Amygdala (tissue), 56 donors: ENCODE data around the gene PRKD1.
"Not testable (repeated sequence)": the region's sequence is repeated elsewhere in the genome, so short reads cannot be mapped to it uniquely, and the experiment has no call there.

Experiments
- DNase-seq, 56 donors: peaks; one replicate each; lab custom pipeline; 2025; lab: John Stamatoyannopoulos, UW

Gene PRKD1

GRCh38 chr14:29689597-29689996, 238.1 kb downstream of the PRKD1 start:
- not testable (repeated sequence) for DNase-seq

GRCh38 chr14:29687866-29688265, 239.8 kb downstream of the PRKD1 start:
- DNase-seq = no peak

- DNase-seq = no peak
These were observed 240.4 kb downstream of the PRKD1 start for GRCh38 chr14:29687071-29687765.

- no peak for DNase-seq
These were observed 242.7 kb downstream of the PRKD1 start for GRCh38 chr14:29684926-29685325.

- DNase-seq = no peak
These were observed 244.9 kb downstream of the PRKD1 start for GRCh38 chr14:29682789-29683188.

GRCh38 chr14:29681316-29681715, 246.3 kb downstream of the PRKD1 start:
- peak in 1 of 56 donors; percentile 3 for DNase-seq

- no peak for DNase-seq
These were observed 252.9 kb downstream of the PRKD1 start for GRCh38 chr14:29674566-29675285.

GRCh38 chr14:29672831-29673230, 254.8 kb downstream of the PRKD1 start:
- no peak for DNase-seq

GRCh38 chr14:29671034-29671433, 256.6 kb downstream of the PRKD1 start:
- no peak for DNase-seq

- DNase-seq = peak in 1 of 56 donors; percentile 17
These were observed 259.4 kb downstream of the PRKD1 start for GRCh38 chr14:29668201-29668600.

- no peak for DNase-seq
These were observed 263.1 kb downstream of the PRKD1 start for GRCh38 chr14:29664515-29664914.

- DNase-seq = no peak
These were observed 264.3 kb downstream of the PRKD1 start for GRCh38 chr14:29663281-29663801.

GRCh38 chr14:29654901-29655550, 272.6 kb downstream of the PRKD1 start:
- peak in 1 of 56 donors; percentile 5 for DNase-seq

- DNase-seq = no peak
These were observed 274.3 kb downstream of the PRKD1 start for GRCh38 chr14:29653303-29653702.

- DNase-seq = no peak
These were observed 275.1 kb downstream of the PRKD1 start for GRCh38 chr14:29652571-29652970.

- DNase-seq = no peak
These were observed 276.9 kb downstream of the PRKD1 start for GRCh38 chr14:29650554-29651269.

GRCh38 chr14:29649170-29649569, 278.5 kb downstream of the PRKD1 start:
- no peak for DNase-seq

- no peak for DNase-seq
These were observed 279.6 kb downstream of the PRKD1 start for GRCh38 chr14:29648045-29648444.

GRCh38 chr14:29645117-29645516, 282.5 kb downstream of the PRKD1 start:
- no peak for DNase-seq

GRCh38 chr14:29643433-29644211, 284.0 kb downstream of the PRKD1 start:
- no peak for DNase-seq
